Stimulated activated naive CD8-positive, alpha-beta T cell treated with anti-CD3 and anti-CD28 coated beads, Interleukin-15, amount 100 ng/mL, for 72 hours (primary cell): ENCODE data around the gene KRTAP10-1.
"Not testable (repeated sequence)": the region's sequence is repeated elsewhere in the genome, so short reads cannot be mapped to it uniquely, and the experiment has no call there.

ENCODE experiments used
- ATAC-seq: fragments of 150-1000 bp; cut with Tn5 transposase; 2 replicates; pipeline ENCODE4 v1.10.0; 2021; ENCODE audit warnings: mild to moderate bottlenecking, moderate library complexity
- DNase-seq, 2 donors: peaks; one replicate each; pipeline ENCODE4 v3.0.0; 2021 to 2022
- H3K27ac Mint-ChIP-seq, 2 donors: one replicate each; pipeline ENCODE4 v1.8.0; 2022; ENCODE audit warnings: mild to moderate bottlenecking in 2 of 2, mixed read lengths in 2 of 2, moderate library complexity in 2 of 2
- H3K27me3 Mint-ChIP-seq: one replicate; pipeline ENCODE4 v1.8.0; 2022; ENCODE audit warnings: mixed read lengths
- H3K4me1 Mint-ChIP-seq: one replicate; pipeline ENCODE4 v1.8.0; 2022; ENCODE audit warnings: mild to moderate bottlenecking, mixed read lengths
- H3K4me3 Mint-ChIP-seq, 2 donors: one replicate each; pipeline ENCODE4 v1.8.0; 2022; ENCODE audit warnings: mild to moderate bottlenecking in 2 of 2, mixed read lengths in 2 of 2, moderate library complexity in 1 of 2
- H3K9me3 Mint-ChIP-seq, 2 donors: one replicate each; pipeline ENCODE4 v1.8.0; 2022; ENCODE audit warnings: mixed read lengths in 2 of 2

KRTAP10-1 gene

GRCh38 chr21:44558695-44559094, 18.7 kb upstream of the KRTAP10-1 start, which contains the start of gene KRTAP10-3:
TSS of gene KRTAP10-3 (minus strand) at chr21:44558795. CDS start at chr21:44558715, 80 bp downstream.
- Mint-ChIP-seq H3K27me3 (no peaks in the 10 kb centered on the region), H3K4me3 (no peak within 1 kb of the TSS), H3K9me3 (peaks cover 28 to 51% of the 10 kb centered on the region in 2 donors)

GRCh38 chr21:44558329-44558675, 18.3 kb upstream of the KRTAP10-1 start:
- peaks cover 29 to 49% of the 10 kb centered on the region in 2 donors for H3K9me3 Mint-ChIP-seq
- not testable (repeated sequence) for H3K4me3 Mint-ChIP-seq, ATAC-seq, H3K27ac Mint-ChIP-seq, DNase-seq, H3K27me3 Mint-ChIP-seq, H3K4me1 Mint-ChIP-seq

More at GRCh38 chr21:44558695-44559094, 18.7 kb upstream of the KRTAP10-1 start, which contains the start of gene KRTAP10-3:
- ATAC-seq: no peak
- Mint-ChIP-seq H3K4me1 (no peaks in the 10 kb centered on the region), H3K27ac (peak within 1 kb of the TSS in 1 of 2 donors; percentile 47)
- DNase-seq: no peak

GRCh38 chr21:44557491-44558328, 17.7 kb upstream of the KRTAP10-1 start:
- H3K27me3 Mint-ChIP-seq: no peaks in the 10 kb centered on the region
- DNase-seq (no peak), ATAC-seq (no peak)
- no peak overlapping the region for H3K4me3 Mint-ChIP-seq
- H3K4me1 Mint-ChIP-seq: no peaks in the 10 kb centered on the region
- peak overlapping the region in 1 of 2 donors; percentile 47 for H3K27ac Mint-ChIP-seq
- peaks cover 29 to 49% of the 10 kb centered on the region in 2 donors for H3K9me3 Mint-ChIP-seq

GRCh38 chr21:44556879-44557278, 16.9 kb upstream of the KRTAP10-1 start:
- Mint-ChIP-seq H3K4me3 (no peak overlapping the region), H3K27ac (no peak overlapping the region), H3K9me3 (peaks cover 23 to 42% of the 10 kb centered on the region in 2 donors), H3K27me3 (no peaks in the 10 kb centered on the region), H3K4me1 (no peaks in the 10 kb centered on the region)
- no peak for DNase-seq
- no peak for ATAC-seq

- no peak overlapping the region for H3K27ac Mint-ChIP-seq
- H3K4me1 Mint-ChIP-seq: peaks cover 4% of the 10 kb centered on the region
- H3K27me3 Mint-ChIP-seq: no peaks in the 10 kb centered on the region
- no peak overlapping the region for H3K4me3 Mint-ChIP-seq
- peaks cover 15 to 32% of the 10 kb centered on the region in 2 donors for H3K9me3 Mint-ChIP-seq
- ATAC-seq (no peak), DNase-seq (no peak)
Observed at GRCh38 chr21:44555200-44555875, 15.3 kb upstream of the KRTAP10-1 start.

- DNase-seq (no peak), ATAC-seq (no peak)
- H3K4me3 Mint-ChIP-seq: no peak overlapping the region
- H3K9me3 Mint-ChIP-seq: peaks cover 8 to 26% of the 10 kb centered on the region in 2 donors
- H3K4me1 Mint-ChIP-seq: peaks cover 13% of the 10 kb centered on the region
- H3K27ac Mint-ChIP-seq: no peak overlapping the region
- H3K27me3 Mint-ChIP-seq: no peaks in the 10 kb centered on the region
Observed at GRCh38 chr21:44552681-44553080, 12.7 kb upstream of the KRTAP10-1 start.

- Mint-ChIP-seq H3K4me1 (peaks cover 18% of the 10 kb centered on the region), H3K9me3 (peaks cover 13 to 32% of the 10 kb centered on the region in 2 donors), H3K4me3 (no peak overlapping the region), H3K27me3 (no peaks in the 10 kb centered on the region), H3K27ac (no peak overlapping the region)
- ATAC-seq: no peak
- DNase-seq: no peak
Observed at GRCh38 chr21:44552136-44552535, 12.1 kb upstream of the KRTAP10-1 start.

- peaks cover 20 to 38% of the 10 kb centered on the region in 2 donors for H3K9me3 Mint-ChIP-seq
- no peak within 1 kb of the TSS for H3K4me3 Mint-ChIP-seq
- no peak within 1 kb of the TSS for H3K27ac Mint-ChIP-seq
- ATAC-seq: no peak
- DNase-seq: no peak
- peaks cover 22% of the 10 kb centered on the region for H3K4me1 Mint-ChIP-seq
- no peaks in the 10 kb centered on the region for H3K27me3 Mint-ChIP-seq
Observed at GRCh38 chr21:44551340-44551961, 11.5 kb upstream of the KRTAP10-1 start, which contains the start of gene KRTAP10-2. TSS of gene KRTAP10-2 (minus strand) at chr21:44551505. CDS start at chr21:44551458, 47 bp downstream.

- peaks cover 22 to 40% of the 10 kb centered on the region in 2 donors for H3K9me3 Mint-ChIP-seq
- no peak overlapping the region for H3K27ac Mint-ChIP-seq
- no peaks in the 10 kb centered on the region for H3K27me3 Mint-ChIP-seq
- no peak for ATAC-seq
- no peak for DNase-seq
- peaks cover 22% of the 10 kb centered on the region for H3K4me1 Mint-ChIP-seq
- no peak overlapping the region for H3K4me3 Mint-ChIP-seq
Observed at GRCh38 chr21:44550807-44551206, 10.8 kb upstream of the KRTAP10-1 start.

GRCh38 chr21:44550285-44550684, 10.3 kb upstream of the KRTAP10-1 start:
- ATAC-seq: peak; percentile 33
- H3K27me3 Mint-ChIP-seq, H3K4me3 Mint-ChIP-seq, H3K27ac Mint-ChIP-seq, DNase-seq: not testable (repeated sequence)
- peaks cover 27 to 45% of the 10 kb centered on the region in 2 donors for H3K9me3 Mint-ChIP-seq
- H3K4me1 Mint-ChIP-seq: peaks cover 22% of the 10 kb centered on the region

- Mint-ChIP-seq H3K9me3 (peaks cover 28 to 42% of the 10 kb centered on the region in 2 donors), H3K27me3 (no peaks in the 10 kb centered on the region), H3K27ac (peak overlapping the region in 1 of 2 donors; percentile 30), H3K4me3 (no peak overlapping the region), H3K4me1 (peaks cover 22% of the 10 kb centered on the region)
- DNase-seq (no peak), ATAC-seq (peak; percentile 37)
Observed at GRCh38 chr21:44549525-44550211, 9.7 kb upstream of the KRTAP10-1 start.

GRCh38 chr21:44548922-44549321, 8.9 kb upstream of the KRTAP10-1 start:
- H3K27ac Mint-ChIP-seq: no peak overlapping the region
- ATAC-seq (no peak), DNase-seq (no peak)
- no peaks in the 10 kb centered on the region for H3K27me3 Mint-ChIP-seq
- peaks cover 28 to 36% of the 10 kb centered on the region in 2 donors for H3K9me3 Mint-ChIP-seq
- peaks cover 22% of the 10 kb centered on the region for H3K4me1 Mint-ChIP-seq
- H3K4me3 Mint-ChIP-seq: no peak overlapping the region

- peaks cover 22% of the 10 kb centered on the region for H3K4me1 Mint-ChIP-seq
- H3K4me3 Mint-ChIP-seq: peak overlapping the region in 1 of 2 donors; percentile 87
- no peak for ATAC-seq
- no peak overlapping the region for H3K27ac Mint-ChIP-seq
- DNase-seq: no peak
- peaks cover 26 to 36% of the 10 kb centered on the region in 2 donors for H3K9me3 Mint-ChIP-seq
- no peaks in the 10 kb centered on the region for H3K27me3 Mint-ChIP-seq
Observed at GRCh38 chr21:44548381-44548780, 8.4 kb upstream of the KRTAP10-1 start.

- ATAC-seq (peak; percentile 88), DNase-seq (peak in 1 of 2 donors; percentile 35)
- peak overlapping the region; percentile 85 to 98 for H3K27ac Mint-ChIP-seq
- H3K4me3 Mint-ChIP-seq: peak overlapping the region; percentile 83 to 87
- peaks cover 22% of the 10 kb centered on the region for H3K4me1 Mint-ChIP-seq
- no peaks in the 10 kb centered on the region for H3K27me3 Mint-ChIP-seq
- peaks cover 21 to 30% of the 10 kb centered on the region in 2 donors for H3K9me3 Mint-ChIP-seq
Observed at GRCh38 chr21:44547656-44548331, 7.8 kb upstream of the KRTAP10-1 start.
